Stimulated activated CD8-positive, alpha-beta memory T cell treated with anti-CD3 and anti-CD28 coated beads, Interleukin-2, amount 100 ng/mL, for 1 hour (primary cell): ENCODE data around the gene SENP5.
"Not testable (repeated sequence)": the region's sequence is repeated elsewhere in the genome, so short reads cannot be mapped to it uniquely, and the experiment has no call there.

Experiments
- DNase-seq, 2 donors: peaks; one replicate each; pipeline ENCODE4 v3.0.0-alpha.2; 2020; ENCODE audit warnings: low read depth in 2 of 2

SENP5 gene, protein sequence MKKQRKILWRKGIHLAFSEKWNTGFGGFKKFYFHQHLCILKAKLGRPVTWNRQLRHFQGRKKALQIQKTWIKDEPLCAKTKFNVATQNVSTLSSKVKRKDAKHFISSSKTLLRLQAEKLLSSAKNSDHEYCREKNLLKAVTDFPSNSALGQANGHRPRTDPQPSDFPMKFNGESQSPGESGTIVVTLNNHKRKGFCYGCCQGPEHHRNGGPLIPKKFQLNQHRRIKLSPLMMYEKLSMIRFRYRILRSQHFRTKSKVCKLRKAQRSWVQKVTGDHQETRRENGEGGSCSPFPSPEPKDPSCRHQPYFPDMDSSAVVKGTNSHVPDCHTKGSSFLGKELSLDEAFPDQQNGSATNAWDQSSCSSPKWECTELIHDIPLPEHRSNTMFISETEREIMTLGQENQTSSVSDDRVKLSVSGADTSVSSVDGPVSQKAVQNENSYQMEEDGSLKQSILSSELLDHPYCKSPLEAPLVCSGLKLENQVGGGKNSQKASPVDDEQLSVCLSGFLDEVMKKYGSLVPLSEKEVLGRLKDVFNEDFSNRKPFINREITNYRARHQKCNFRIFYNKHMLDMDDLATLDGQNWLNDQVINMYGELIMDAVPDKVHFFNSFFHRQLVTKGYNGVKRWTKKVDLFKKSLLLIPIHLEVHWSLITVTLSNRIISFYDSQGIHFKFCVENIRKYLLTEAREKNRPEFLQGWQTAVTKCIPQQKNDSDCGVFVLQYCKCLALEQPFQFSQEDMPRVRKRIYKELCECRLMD

GRCh38 chr3:196867507-196868296, at the start of gene SENP5:
Gene SENP5, plus strand, starts transcription at chr3:196867920. Its CDS starts 17,262 bp downstream, at chr3:196885182.
- peak; percentile 83 for DNase-seq

DNA sequence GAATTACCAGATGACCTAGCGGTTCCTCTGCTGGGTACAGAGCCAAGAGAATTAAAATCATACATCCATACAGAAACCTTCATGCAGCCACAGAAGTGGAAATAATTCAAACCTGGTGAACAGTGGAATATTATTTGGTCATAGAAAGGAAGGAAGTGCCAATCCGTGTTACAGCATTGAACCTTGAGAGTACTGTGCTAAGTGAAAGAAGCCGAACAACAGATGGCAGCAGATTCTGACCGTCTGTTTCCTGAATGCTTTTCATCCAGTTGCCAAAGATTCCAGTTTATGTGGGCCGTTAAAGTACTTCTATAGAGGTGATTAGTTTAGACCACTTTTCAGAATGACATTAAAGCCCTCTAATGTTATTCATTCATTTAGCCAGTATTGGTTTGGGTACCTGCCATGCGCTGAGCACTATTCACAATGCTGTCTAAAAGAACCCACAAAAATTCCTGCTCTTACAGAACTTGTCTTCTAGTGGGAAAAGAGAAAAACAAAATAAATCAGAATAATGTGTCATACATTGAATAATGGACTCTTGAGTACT, 45.8 kb upstream of the SENP5 start:
- DNase-seq: no peak

DNA sequence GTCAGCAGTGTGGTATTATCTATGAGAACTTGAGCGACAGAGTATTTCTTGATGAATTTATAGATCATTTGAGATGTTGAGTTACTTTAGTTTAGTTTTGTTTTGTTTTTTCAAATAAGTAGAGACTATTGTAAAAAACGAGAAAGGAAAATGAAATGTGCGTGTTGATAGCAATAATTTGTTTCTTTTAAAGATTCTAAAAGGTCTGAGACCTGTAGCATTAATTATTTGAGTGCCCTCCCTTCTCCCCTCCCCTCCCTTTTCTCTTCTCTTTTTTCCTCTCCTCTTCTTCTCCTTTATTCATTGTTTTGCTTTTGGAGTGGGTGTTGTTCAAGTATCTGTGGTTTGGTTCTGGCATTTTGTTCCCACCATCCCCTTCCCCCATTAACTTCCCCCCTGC, 38.1 kb upstream of the SENP5 start:
- DNase-seq: not testable (repeated sequence)

DNA sequence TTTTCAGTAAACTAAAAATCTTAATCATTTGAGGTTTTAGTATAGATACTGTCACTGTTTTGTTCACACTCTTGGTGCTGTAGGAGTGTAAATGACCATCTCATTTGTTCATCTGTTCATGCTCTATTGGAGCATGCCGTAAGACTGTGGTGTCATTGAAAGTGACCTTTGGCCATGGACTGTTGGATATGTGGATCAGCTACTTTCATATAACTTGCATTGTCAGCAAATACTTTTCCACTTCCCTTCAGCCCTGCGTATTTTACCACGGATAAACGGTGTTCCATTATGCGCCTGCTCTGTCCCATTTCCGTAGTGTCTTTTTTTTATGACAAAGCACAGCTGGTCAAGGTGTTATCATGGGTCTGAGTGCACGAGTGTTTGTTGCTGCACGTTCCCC, 32.6 kb upstream of the SENP5 start:
- DNase-seq: no peak

DNA sequence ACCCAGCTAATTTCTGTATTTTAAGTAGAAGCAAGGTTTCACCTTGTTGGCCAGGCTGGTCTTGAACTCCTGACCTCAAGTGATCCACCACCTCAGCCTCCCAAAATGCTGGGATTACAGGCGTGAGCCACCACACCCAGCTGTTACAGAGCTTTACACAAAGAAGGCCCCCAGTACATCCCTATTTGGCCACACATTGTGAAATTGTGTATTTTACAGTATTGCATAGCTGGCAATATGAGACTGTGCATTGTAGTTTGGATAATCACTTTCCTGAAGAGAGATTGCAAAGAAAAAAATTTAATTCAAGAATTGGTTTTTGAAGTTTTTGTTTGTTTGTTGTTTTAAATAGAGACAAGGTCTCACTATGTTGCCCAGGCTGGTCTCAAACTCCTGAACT, 31.1 kb upstream of the SENP5 start:
- not testable (repeated sequence) for DNase-seq

- peak; percentile 43 to 48 for DNase-seq
Observed at GRCh38 chr3:196837819-196838420, 29.8 kb upstream of the SENP5 start.

GRCh38 chr3:196839351-196839750, 28.4 kb upstream of the SENP5 start:
- DNase-seq: not testable (repeated sequence)

DNA sequence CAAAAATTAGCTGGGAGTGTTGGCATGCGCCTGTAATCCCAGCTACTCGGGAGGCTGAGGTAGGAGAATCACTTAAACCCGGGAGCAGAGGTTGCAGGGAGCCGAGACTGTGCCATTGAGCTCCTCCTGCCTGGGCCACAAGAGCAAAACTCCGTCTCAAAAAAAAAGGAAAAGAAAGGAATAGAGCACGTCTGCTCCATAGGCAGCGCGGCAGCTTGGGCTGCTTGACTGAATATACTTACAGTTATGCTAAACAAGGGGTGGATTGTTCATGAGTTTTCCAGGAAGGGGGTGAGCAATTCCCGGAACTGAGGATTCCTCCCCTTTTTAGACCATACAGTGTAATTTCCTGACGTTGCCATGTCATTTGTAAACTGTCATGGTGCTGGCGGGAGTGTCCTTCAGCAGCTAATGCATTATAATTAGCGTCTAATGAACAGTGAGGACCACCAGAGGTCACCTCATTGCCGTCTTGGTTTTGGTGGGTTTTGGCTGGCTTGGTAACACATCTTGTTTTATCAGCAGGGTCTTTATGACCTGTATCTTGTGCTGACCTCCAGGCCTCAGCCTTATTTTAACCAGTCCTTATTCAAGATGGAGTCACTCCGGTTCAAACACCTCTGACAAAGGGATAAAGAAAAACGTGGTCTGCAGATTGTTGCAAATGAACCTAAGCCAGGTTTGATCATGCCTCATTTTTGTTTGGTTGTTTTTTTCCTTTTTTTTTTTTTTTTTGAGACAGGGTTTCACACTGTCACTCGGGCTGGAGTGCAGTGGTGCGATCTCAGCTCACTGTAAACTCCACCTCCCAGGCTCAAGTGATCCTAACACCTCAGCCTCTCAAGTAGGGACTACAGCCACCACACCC, 24.9 kb upstream of the SENP5 start:
- no peak for DNase-seq

DNA sequence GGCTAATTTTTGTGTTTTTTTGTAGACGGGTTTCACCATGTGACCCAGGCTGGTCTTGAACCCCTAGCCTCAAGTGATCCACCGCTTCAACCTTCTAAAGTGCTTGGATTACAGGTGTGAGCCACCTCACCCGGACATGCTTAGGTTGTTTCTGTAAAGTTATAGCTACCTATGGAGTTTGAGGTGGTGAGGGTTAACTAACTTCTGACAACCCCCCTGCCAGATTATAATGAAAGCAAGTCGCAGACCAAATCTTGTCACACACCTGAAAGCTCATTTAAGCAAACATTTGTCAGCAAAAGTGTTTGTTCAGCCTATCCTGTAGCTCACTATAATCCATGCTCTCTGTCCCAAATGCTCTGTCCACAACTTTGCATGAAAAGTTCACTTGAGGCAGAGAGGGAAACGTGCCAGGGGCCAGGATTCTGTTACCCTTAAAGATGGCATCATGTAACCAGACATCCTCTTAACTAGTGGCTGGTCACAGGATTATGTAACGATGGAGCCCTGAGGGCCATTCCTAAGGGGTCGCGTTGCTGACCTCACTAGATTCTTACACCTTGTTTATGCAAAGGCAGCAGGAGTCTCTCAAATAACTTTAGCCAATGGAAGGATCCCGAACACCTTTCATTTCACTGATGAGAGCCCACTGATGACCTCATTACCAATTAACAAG, 24.1 kb upstream of the SENP5 start:
- DNase-seq: no peak

DNA sequence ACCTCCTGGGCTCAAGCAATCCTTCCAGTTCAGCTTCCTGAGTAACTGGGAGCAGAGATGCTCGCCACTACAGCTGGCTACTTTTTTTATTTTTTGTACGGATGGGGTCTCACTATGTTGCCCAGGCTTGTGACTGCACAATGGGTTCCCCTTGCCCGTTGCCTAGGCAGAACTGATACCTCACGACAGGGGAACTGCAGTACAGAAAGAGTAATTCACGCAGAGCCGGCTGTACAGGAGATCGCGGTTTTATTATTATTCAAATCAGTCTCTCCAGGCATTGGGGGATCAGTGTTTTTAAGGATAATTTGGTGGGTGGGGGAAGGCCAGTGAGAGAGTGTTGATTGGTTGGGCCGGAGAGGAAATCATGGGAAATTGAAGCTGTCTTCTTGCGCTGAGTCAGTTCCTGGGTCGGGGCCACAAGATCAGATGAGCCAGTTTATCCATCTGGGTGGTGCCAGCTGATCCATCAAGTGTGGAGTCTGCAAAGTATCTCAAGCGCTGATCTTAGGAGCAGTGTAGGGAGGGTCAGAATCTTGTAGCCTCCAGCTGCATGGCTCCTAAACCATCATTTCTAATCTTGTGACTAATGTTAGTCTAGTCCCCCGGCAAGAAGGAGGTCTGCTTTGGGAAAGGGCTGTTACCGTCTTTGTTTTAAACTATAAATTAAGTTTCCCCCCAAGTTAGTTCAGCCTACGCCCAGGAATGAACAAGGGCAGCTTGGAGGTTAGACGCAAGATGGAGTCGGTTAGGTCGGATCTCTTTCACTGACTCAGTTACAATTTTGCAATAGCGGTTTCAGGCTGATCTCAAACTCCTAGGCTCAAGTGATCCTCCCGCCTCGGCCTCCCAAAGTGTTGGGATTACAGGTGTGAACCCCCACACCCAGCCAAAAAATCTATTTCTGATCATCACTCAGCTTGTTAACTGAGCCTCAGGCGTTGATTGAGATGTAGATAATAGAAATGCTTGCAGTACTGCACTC, 23.2 kb upstream of the SENP5 start:
- not testable (repeated sequence) for DNase-seq

- not testable (repeated sequence) for DNase-seq
Observed at GRCh38 chr3:196848375-196848774, 19.3 kb upstream of the SENP5 start.

- no peak for DNase-seq
Observed at GRCh38 chr3:196849180-196849741, 18.5 kb upstream of the SENP5 start.

DNA sequence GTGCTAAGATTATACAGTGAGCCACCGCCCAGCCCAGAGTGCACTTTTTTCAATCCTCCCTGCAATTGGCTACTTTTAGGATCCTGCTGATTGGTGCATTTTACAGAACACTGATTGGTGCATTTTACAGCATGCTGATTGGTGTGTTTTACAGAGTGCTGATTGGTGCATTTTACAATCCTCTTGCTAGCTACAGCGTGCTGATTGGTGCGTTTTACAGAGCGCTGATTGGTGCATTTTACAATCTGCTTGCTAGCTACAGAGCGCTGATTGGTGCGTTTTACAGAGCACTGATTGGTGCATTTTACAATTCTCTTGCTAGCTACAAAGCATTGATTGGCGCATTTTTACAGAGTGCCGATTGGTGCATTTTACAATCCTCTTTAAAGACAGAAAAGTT, 4.7 kb upstream of the SENP5 start:
- not testable (repeated sequence) for DNase-seq

DNA sequence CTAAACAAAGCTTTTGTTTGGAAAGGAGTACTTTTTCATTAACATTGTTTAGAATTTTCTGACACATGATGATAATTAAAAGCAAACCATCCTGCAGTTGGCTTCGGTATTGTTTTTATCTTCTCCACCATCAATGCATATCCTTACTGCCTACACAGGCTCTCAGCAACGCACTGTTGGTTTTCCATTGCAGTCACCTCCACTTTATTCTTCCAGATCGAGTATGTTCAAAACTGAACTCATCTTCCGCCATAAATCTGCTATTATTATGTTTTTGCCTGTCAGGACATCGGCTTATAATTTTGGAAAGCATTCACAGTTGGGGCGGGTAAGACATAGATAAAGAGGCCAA, 589 bp upstream of the SENP5 start:
- no peak for DNase-seq

DNA sequence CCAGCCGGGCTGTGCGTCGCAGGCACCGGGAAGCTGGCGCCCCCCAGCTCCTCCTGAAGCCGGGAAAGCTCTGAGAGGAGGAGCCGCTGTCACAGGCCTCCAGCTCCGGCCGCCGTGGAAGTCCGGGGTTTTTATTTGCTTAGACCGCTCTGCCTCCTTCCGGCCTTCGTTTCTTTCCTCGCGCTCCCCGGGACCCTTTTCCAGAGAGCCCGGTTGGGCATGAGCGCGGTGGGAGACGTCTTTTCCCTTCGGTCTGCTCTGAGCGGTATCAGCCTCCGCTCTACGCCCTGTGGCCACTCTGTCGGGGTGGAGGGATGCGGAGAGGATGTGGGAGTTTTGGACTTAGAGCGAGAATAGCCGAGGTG, 559 bp downstream of the SENP5 start:
- no peak for DNase-seq

- DNase-seq: no peak
Observed at GRCh38 chr3:196872316-196872715, 4.6 kb downstream of the SENP5 start.

- not testable (repeated sequence) for DNase-seq
Observed at GRCh38 chr3:196874511-196875094, 6.9 kb downstream of the SENP5 start.

DNA sequence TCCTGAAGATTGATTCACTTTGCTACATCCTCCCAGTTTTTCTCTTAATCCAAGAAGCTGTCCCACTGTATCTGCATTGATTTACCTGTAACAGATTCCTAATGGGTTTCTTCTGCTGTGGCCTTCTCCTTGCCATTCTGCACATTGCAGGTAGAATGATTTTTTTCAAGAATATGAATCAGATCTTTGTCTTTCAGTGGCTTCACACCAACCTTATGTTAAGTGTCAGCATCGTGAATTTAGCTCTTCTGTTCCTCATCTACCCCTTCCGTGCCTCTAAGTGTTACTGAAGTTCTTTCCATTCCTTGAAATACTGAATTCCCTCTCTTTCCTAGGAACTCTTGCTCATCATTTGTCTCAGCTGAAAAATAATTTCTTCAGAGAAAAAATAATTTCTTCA, 7.5 kb downstream of the SENP5 start:
- DNase-seq: no peak
